K562 (cell line): ENCODE measurements around the gene SLAMF6. TPM values are rescaled to one million over a fixed set of nuclear protein-coding genes. Genes with fewer than 3 reads are reported as not detected.

Source experiments
- ATAC-seq: fragments of 200-7000 bp; cut with Tn5 transposase; 3 replicates; pipeline ENCODE4 v1.9.1; 2020; ENCODE audit warnings: moderate library complexity
- BruUV-seq: library from RNA; stranded (reverse); fragments of 400-500 nt; replicated peaks from 2 replicates; lab custom pipeline; 2021; lab: Mats Ljungman, UMichigan
- CTCF ChIA-PET: fragments of 300-600 bp; formaldehyde crosslinking; extraction: SDS; loops from one replicate; lab custom pipeline; 2021; ENCODE audit warnings: low intra/inter-chr PET ratio; lab: Yijun Ruan, JAX
- POLR2A ChIA-PET: fragments of 300-600, 350-650 bp; sonication (Branson Sonifier 250); formaldehyde crosslinking; extraction: SDS; loops from one replicate; lab custom pipeline; 2021; ENCODE audit warnings: antibody characterized with exemption, inconsistent platforms; lab: Yijun Ruan, JAX
- DNase-seq, 4 experiments: peaks; one replicate each; pipeline versions ENCODE4 v3.0.0 to v3.0.0-alpha.2; 2011 to 2018; ENCODE audit warnings: low spot score in 3 of 4, mixed read lengths in 3 of 4; ENCODE audit errors: extremely low read depth in 1 of 4
- FAIRE-seq: peaks from 2 replicates; lab custom pipeline; 2011; peaks lifted over from hg19 to GRCh38; lab: Jason Lieb, UNC
- H2AFZ ChIP-seq: 2 replicates; pipeline ENCODE4 v1.6.0; 2011; ENCODE audit warnings: low read depth, low read length, control low read depth, inconsistent platforms
- H3K27ac ChIP-seq: fragments of 200-600 bp; 3 replicates; pipeline ENCODE4 v1.8.0; 2011; ENCODE audit warnings: low read depth, mild to moderate bottlenecking, control low read depth, inconsistent platforms, low read length, moderate library complexity, mixed read lengths; ENCODE audit errors: extremely low read depth
- H3K27me3 ChIP-seq, 2 experiments: fragments of 300-600 bp in 1 of 2; 2 replicates in 1 of 2; 3 replicates in 1 of 2; pipeline versions ENCODE4 v1.6.0 to v1.8.0; 2011; ENCODE audit warnings: inconsistent platforms in 2 of 2, low read length in 2 of 2, mild to moderate bottlenecking in 1 of 2, mixed read lengths in 1 of 2, moderate library complexity in 1 of 2; ENCODE audit not compliant: control insufficient read depth in 2 of 2, insufficient read depth in 2 of 2
- H3K36me3 ChIP-seq: fragments of 300-600 bp; 3 replicates; pipeline ENCODE4 v1.8.0; 2011; ENCODE audit warnings: mild to moderate bottlenecking, low read length, inconsistent platforms; ENCODE audit not compliant: control insufficient read depth, insufficient read depth
- H3K4me1 ChIP-seq, 2 experiments: fragments of 200-600 bp in 1 of 2; replicated peaks in 1 of 2; 2 replicates in 1 of 2; 3 replicates in 1 of 2; pipeline versions ENCODE4 v1.5.1 to v1.8.0; 2011; ENCODE audit warnings: inconsistent platforms in 2 of 2, low read length in 2 of 2, mild to moderate bottlenecking in 1 of 2, mixed read lengths in 1 of 2, moderate library complexity in 1 of 2; ENCODE audit not compliant: control insufficient read depth in 2 of 2, insufficient read depth in 2 of 2
- H3K4me2 ChIP-seq: 2 replicates; pipeline ENCODE4 v1.6.1; 2011; ENCODE audit warnings: low read length, control low read depth, inconsistent platforms, mixed read lengths; ENCODE audit not compliant: insufficient read depth
- H3K4me3 ChIP-seq: fragments of 200-600 bp; sonication (generic), shearing (Covaris generic); 2 replicates; pipeline ENCODE4 v1.5.1; 2016; ENCODE audit warnings: control low read depth, inconsistent platforms
- H3K79me2 ChIP-seq: fragments of 200-600 bp; 3 replicates; pipeline ENCODE4 v1.8.0; 2011; ENCODE audit warnings: low read length, inconsistent platforms; ENCODE audit not compliant: control insufficient read depth, insufficient read depth
- H3K9ac ChIP-seq, 2 experiments: 2 replicates each; pipeline versions ENCODE4 v1.6.0 to v1.6.1; 2011; ENCODE audit warnings: low read depth in 2 of 2, low read length in 2 of 2, control low read depth in 1 of 2, inconsistent platforms in 1 of 2, mild to moderate bottlenecking in 1 of 2, mixed read lengths in 1 of 2; ENCODE audit not compliant: insufficient read depth in 1 of 2
- H3K9me1 ChIP-seq: one replicate; pipeline ENCODE4 v1.6.0; 2011; ENCODE audit warnings: inconsistent platforms, mild to moderate bottlenecking, low read length, moderate library complexity; ENCODE audit not compliant: control insufficient read depth, insufficient read depth
- H3K9me3 ChIP-seq: replicated peaks from 2 replicates; pipeline ENCODE4 v1.5.1; 2011; ENCODE audit warnings: low read depth, low read length, inconsistent platforms; ENCODE audit not compliant: control insufficient read depth, insufficient read depth
- H4K20me1 ChIP-seq: replicated peaks from 2 replicates; pipeline ENCODE4 v1.6.1; 2011; ENCODE audit warnings: low read length, inconsistent platforms, mixed read lengths; ENCODE audit not compliant: control insufficient read depth, insufficient read depth
- ARHGAP35 ChIP-seq: fragments of 450-650 bp; IDR thresholded peaks from 2 replicates; pipeline ENCODE4 v1.6.1; 2018; ENCODE audit not compliant: partially characterized antibody
- CBX2 ChIP-seq: fragments of 200-600 bp; sonication (generic); IDR thresholded peaks from one replicate; pipeline ENCODE4 v1.6.1; 2012; ENCODE audit warnings: mild to moderate bottlenecking, low read length, inconsistent platforms; ENCODE audit not compliant: insufficient read depth, poor library complexity, severe bottlenecking
- HMGN3 ChIP-seq: IDR thresholded peaks from 2 replicates; pipeline ENCODE4 v1.6.1; 2011; ENCODE audit warnings: borderline replicate concordance, low read depth, mild to moderate bottlenecking, mixed read lengths, low read length; ENCODE audit not compliant: insufficient read length; ENCODE audit errors: extremely low read depth
- KAT8 ChIP-seq: fragments of 450-650 bp; IDR thresholded peaks from 2 replicates; pipeline ENCODE4 v1.6.1; 2016; ENCODE audit warnings: low read depth, mild to moderate bottlenecking
- LARP7 ChIP-seq: fragments of 450-650 bp; IDR thresholded peaks from 2 replicates; pipeline ENCODE4 v1.6.1; 2016
- POLR2H ChIP-seq: IDR thresholded peaks from 2 replicates; pipeline ENCODE4 v1.6.1; 2016; ENCODE audit warnings: missing genetic modification characterization, low read depth, mild to moderate bottlenecking, control low read depth, missing compliant biosample characterization, moderate library complexity
- PRPF4 ChIP-seq: fragments of 200-400 bp; formaldehyde crosslinking; IDR thresholded peaks from one replicate; pipeline ENCODE4 v1.6.1; 2017; ENCODE audit warnings: low read length, low read depth, mild to moderate bottlenecking; ENCODE audit not compliant: insufficient read depth, poor library complexity, severe bottlenecking
- RFX5 ChIP-seq: IDR thresholded peaks from 2 replicates; pipeline ENCODE4 v1.6.1; 2011; ENCODE audit warnings: low read depth, mild to moderate bottlenecking, improper control_type of control experiment, low read length
- TCF7L2 ChIP-seq: fragments of 150-350 bp; IDR thresholded peaks from 2 replicates; pipeline ENCODE4 v1.6.1; 2016; ENCODE audit warnings: low read depth, mild to moderate bottlenecking, low read length, moderate library complexity
- ZNF184 ChIP-seq: sonication (generic); formaldehyde crosslinking; IDR thresholded peaks from 2 replicates; pipeline ENCODE4 v1.5.0; 2020; ENCODE audit warnings: missing genetic modification reagents
- ZSCAN32 ChIP-seq: fragments of 450-650 bp; formaldehyde crosslinking; IDR thresholded peaks from 2 replicates; pipeline ENCODE4 v1.4.0; 2020; ENCODE audit warnings: mild to moderate bottlenecking, moderate library complexity
- WGBS: fragments of 100-300 bp; shearing (Covaris generic); methylation state at CpG from one replicate; pipeline ENCODE4 v1.1.6; 2016; ENCODE audit warnings: low coverage, mixed read lengths; ENCODE audit not compliant: insufficient coverage; ENCODE audit errors: missing lambda C conversion rate; 5-methylcytosine and 5-hydroxymethylcytosine counted together
- in situ Hi-C: fragments of 300-500 bp; cut with MboI; formaldehyde crosslinking; loops from 4 replicates; pipeline ENCODE4 v1.15.0; 2018; ENCODE audit warnings: inconsistent platforms, mixed read lengths
- intact Hi-C: fragments of 100-400 bp; cut with micrococcal nuclease; formaldehyde crosslinking; loops from 2 replicates; pipeline ENCODE4 v1.14.2; 2022
- polyA plus RNA-seq, 8 experiments: library from polyadenylated mRNA; depleted of rRNA in 4 of 8; stranded (reverse) in 5 of 8; unstranded in 3 of 8; fragments of >200 nt; fragmentation: Nextera tagmentation in 2 of 8; fragmentation: Illumina TruSeq in 1 of 8; extraction: Ambion mirVana in 2 of 8; extraction: Trizol in 1 of 8; gene quantifications; 2 replicates each; pipeline versions ENCODE4 v1.2.1 to v1.2.3, GENCODE V29; 2011 to 2014; ENCODE audit warnings: inconsistent platforms in 1 of 8, missing spikeins in 1 of 8
- total RNA-seq, 7 experiments: library from RNA; depleted of rRNA in 6 of 7; stranded (reverse); fragments of >200 nt in 6 of 7; fragmentation: Illumina TruSeq in 2 of 7; extraction: Trizol in 2 of 7; gene quantifications; 2 replicates each; pipeline versions ENCODE4 v1.2.1 to v1.2.3, GENCODE V29; 2011 to 2021; ENCODE audit warnings: low replicate concordance in 1 of 7

SLAMF6 gene
- total and polyA plus RNA-seq, 9 of the 15 experiments (the other 6 are each of a cell fraction or from before 2014, with no cell fraction given), result 0.56 to 4.8 (median 1.1) TPM

DNA sequence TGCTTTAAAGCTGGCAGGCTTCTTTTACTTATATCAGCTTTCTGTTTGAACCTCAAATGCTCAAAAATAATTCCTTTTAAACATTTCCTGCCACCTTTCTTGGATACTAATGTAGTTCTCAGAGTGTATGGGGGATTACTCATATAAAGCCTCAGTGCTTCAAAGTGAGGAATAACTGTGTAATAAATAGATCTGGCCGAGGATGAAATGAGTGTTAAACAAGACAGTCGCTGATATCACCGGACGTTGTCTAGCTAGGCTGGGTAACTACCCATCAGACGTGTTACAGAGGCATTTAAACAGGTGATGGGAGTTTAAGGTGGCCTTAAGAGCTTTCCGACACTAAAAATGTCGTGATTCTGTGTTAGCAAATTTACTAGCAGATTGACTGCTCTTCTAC, 69.6 kb downstream of the SLAMF6 start:
- Histone ChIP-seq H2AFZ (peak overlapping the region; percentile 34; the same call in 1 of the 2 replicates), H3K9ac (no peak overlapping the region), H3K4me2 (no peak overlapping the region), H3K36me3 (no peaks in the 10 kb centered on the region), H3K27me3 (no peaks in the 10 kb centered on the region), H3K79me2 (no peaks in the 10 kb centered on the region), H3K9me3 (no peaks in the 10 kb centered on the region), H3K27ac (no peak overlapping the region), H4K20me1 (no peaks in the 10 kb centered on the region), H3K4me1 (no peaks in the 10 kb centered on the region), H3K9me1 (no peaks in the 10 kb centered on the region), H3K4me3 (no peak overlapping the region)
- no peak for FAIRE-seq
- BruUV-seq, result no TSS peak
- ChIA-PET CTCF (no interaction called here), POLR2A (no interaction called here)
- no peak for ATAC-seq
- TF ChIP-seq PRPF4 (no peak), HMGN3 (no peak), TCF7L2 (no peak), ARHGAP35 (no peak), KAT8 (no peak), ZSCAN32 (CRISPR knock-in tag) (no peak), LARP7 (no peak), ZNF184 (CRISPR knock-in tag) (no peak), RFX5 (no peak), POLR2H (tag) (no peak), CBX2 (no peak)
- in situ Hi-C loops (no loop called here), intact Hi-C loops (no loop called here)
- WGBS, result 54% methylated on average over 7 of the region's 7 CpGs
- no peak for DNase-seq
